Measurements from ENCODE around the gene FANCI.
"Not testable (repeated sequence)": the region's sequence is repeated elsewhere in the genome, so short reads cannot be mapped to it uniquely, and the experiment has no call there.

The FANCI gene

GRCh38 chr15:89250142-89250541 is 6.4 kb downstream of the FANCI start:
- not testable (repeated sequence) for H3K23ac ChIP-seq (ENCODE audit: low read depth, low read length, poor library complexity)
- no CpG with 5 or more reads among the region's 5 CpGs for WGBS, 2 donors (ENCODE audit: extremely low coverage in 2 of 2, insufficient read length in 2 of 2, insufficient replicate concordance in 1 of 2)

GRCh38 chr15:89277281-89277680 is 33.5 kb downstream of the FANCI start:
- H3K23ac ChIP-seq (ENCODE audit: low read depth, low read length, poor library complexity); H3K4me3 ChIP-seq (ENCODE audit: low read length in 2 of 2); H2AK5ac ChIP-seq (ENCODE audit: low read depth, low read length); H3K4me2 ChIP-seq (ENCODE audit: insufficient read depth, low read length, poor library complexity, severe bottlenecking); H2BK120ac ChIP-seq (ENCODE audit: low read depth, low read length); H3K9ac ChIP-seq (ENCODE audit: low read depth, low read length, poor library complexity); H4K91ac ChIP-seq (ENCODE audit: low read depth, low read length, poor library complexity); H3K9me3 ChIP-seq (replicated peaks in 1 of 2; ENCODE audit: control insufficient read depth in 2 of 2, insufficient read depth in 1 of 2, low read depth in 1 of 2, low read length in 2 of 2); H3K27ac ChIP-seq (replicated peaks; ENCODE audit: low read length); H2BK12ac ChIP-seq (ENCODE audit: low read length); DNase-seq (ENCODE audit: low spot score); H3K4me1 ChIP-seq (ENCODE audit: control insufficient read depth in 2 of 2, insufficient read depth in 1 of 2, low read depth in 1 of 2, low read length in 2 of 2); H3K18ac ChIP-seq (ENCODE audit: low read length); H2BK15ac ChIP-seq (ENCODE audit: low read length); H3K14ac ChIP-seq (ENCODE audit: low read length); H2BK5ac ChIP-seq (ENCODE audit: low read length); H3K27me3 ChIP-seq (ENCODE audit: control insufficient read depth in 3 of 3, insufficient read depth in 3 of 3, low read depth in 1 of 3, low read length in 3 of 3); H3K4ac ChIP-seq (ENCODE audit: low read length); H4K8ac ChIP-seq (ENCODE audit: low read depth, low read length); H2AFZ ChIP-seq (ENCODE audit: low read length); H3K79me1 ChIP-seq (ENCODE audit: low read depth, low read length): not testable (repeated sequence)
- WGBS, 2 donors (ENCODE audit: extremely low coverage in 2 of 2, insufficient read length in 2 of 2, insufficient replicate concordance in 1 of 2): no CpG with 5 or more reads among the region's 4 CpGs
- peaks cover 13 to 99% of the 10 kb centered on the region in 2 donors for H3K36me3 ChIP-seq (replicated peaks in 1 of 2; ENCODE audit: control insufficient read depth in 2 of 2, insufficient read depth in 2 of 2, low read length in 2 of 2)

More at GRCh38 chr15:89250142-89250541, 6.4 kb downstream of the FANCI start:
- H4K8ac ChIP-seq (ENCODE audit: low read depth, low read length); H2BK12ac ChIP-seq (ENCODE audit: low read length); H2BK15ac ChIP-seq (ENCODE audit: low read length); H3K18ac ChIP-seq (ENCODE audit: low read length); H3K27ac ChIP-seq (replicated peaks; ENCODE audit: low read length); H3K4me3 ChIP-seq (ENCODE audit: low read length in 2 of 2); DNase-seq (ENCODE audit: low spot score); H3K4me2 ChIP-seq (ENCODE audit: insufficient read depth, low read length, poor library complexity, severe bottlenecking); H2BK120ac ChIP-seq (ENCODE audit: low read depth, low read length); H3K27me3 ChIP-seq (ENCODE audit: control insufficient read depth in 3 of 3, insufficient read depth in 3 of 3, low read depth in 1 of 3, low read length in 3 of 3); H3K79me1 ChIP-seq (ENCODE audit: low read depth, low read length); H3K4ac ChIP-seq (ENCODE audit: low read length); H3K4me1 ChIP-seq (ENCODE audit: control insufficient read depth in 2 of 2, insufficient read depth in 1 of 2, low read depth in 1 of 2, low read length in 2 of 2); H2BK5ac ChIP-seq (ENCODE audit: low read length); H3K14ac ChIP-seq (ENCODE audit: low read length); H2AFZ ChIP-seq (ENCODE audit: low read length); H4K91ac ChIP-seq (ENCODE audit: low read depth, low read length, poor library complexity); H2AK5ac ChIP-seq (ENCODE audit: low read depth, low read length); H3K9ac ChIP-seq (ENCODE audit: low read depth, low read length, poor library complexity): not testable (repeated sequence)
- peaks cover 3 to 41% of the 10 kb centered on the region in 2 donors for H3K9me3 ChIP-seq (replicated peaks in 1 of 2; ENCODE audit: control insufficient read depth in 2 of 2, insufficient read depth in 1 of 2, low read depth in 1 of 2, low read length in 2 of 2)
- peaks cover 17 to 96% of the 10 kb centered on the region in 2 donors for H3K36me3 ChIP-seq (replicated peaks in 1 of 2; ENCODE audit: control insufficient read depth in 2 of 2, insufficient read depth in 2 of 2, low read length in 2 of 2)

- H3K4me1 ChIP-seq (ENCODE audit: control insufficient read depth in 2 of 2, insufficient read depth in 1 of 2, low read depth in 1 of 2, low read length in 2 of 2): no peaks in the 10 kb centered on the region
- H3K27ac ChIP-seq (replicated peaks; ENCODE audit: low read length): no peak overlapping the region
Observed at GRCh38 chr15:89278307-89278706, 34.5 kb downstream of the FANCI start.

GRCh38 chr15:89282631-89283030 is 38.9 kb downstream of the FANCI start:
- H3K18ac ChIP-seq (ENCODE audit: low read length): no peak overlapping the region
- H3K9ac ChIP-seq (ENCODE audit: low read depth, low read length, poor library complexity): no peak overlapping the region
- peaks cover 0 to 19% of the 10 kb centered on the region in 2 donors for H3K9me3 ChIP-seq (replicated peaks in 1 of 2; ENCODE audit: control insufficient read depth in 2 of 2, insufficient read depth in 1 of 2, low read depth in 1 of 2, low read length in 2 of 2)
- H4K91ac ChIP-seq (ENCODE audit: low read depth, low read length, poor library complexity): no peak overlapping the region
- H3K4me1 ChIP-seq (ENCODE audit: control insufficient read depth in 2 of 2, insufficient read depth in 1 of 2, low read depth in 1 of 2, low read length in 2 of 2): no peaks in the 10 kb centered on the region
- no peak overlapping the region for H2BK15ac ChIP-seq (ENCODE audit: low read length)
- no peak overlapping the region for H3K4ac ChIP-seq (ENCODE audit: low read length)
- H3K27ac ChIP-seq (replicated peaks; ENCODE audit: low read length): no peak overlapping the region
- WGBS, 2 donors (ENCODE audit: extremely low coverage in 2 of 2, insufficient read length in 2 of 2, insufficient replicate concordance in 1 of 2): no CpG with 5 or more reads among the region's 4 CpGs
- no peak overlapping the region for H2AK5ac ChIP-seq (ENCODE audit: low read depth, low read length)
- no peak overlapping the region for H2BK12ac ChIP-seq (ENCODE audit: low read length)
- H3K4me3 ChIP-seq (ENCODE audit: low read length in 2 of 2): no peak overlapping the region
- no peak overlapping the region for H4K8ac ChIP-seq (ENCODE audit: low read depth, low read length)
- H3K23ac ChIP-seq (ENCODE audit: low read depth, low read length, poor library complexity): no peak overlapping the region
- H3K79me1 ChIP-seq (ENCODE audit: low read depth, low read length): no peaks in the 10 kb centered on the region
- H2BK120ac ChIP-seq (ENCODE audit: low read depth, low read length): no peak overlapping the region
- H3K36me3 ChIP-seq (replicated peaks in 1 of 2; ENCODE audit: control insufficient read depth in 2 of 2, insufficient read depth in 2 of 2, low read length in 2 of 2): peaks cover 27 to 98% of the 10 kb centered on the region in 2 donors
- no peak overlapping the region for H3K14ac ChIP-seq (ENCODE audit: low read length)
- DNase-seq (ENCODE audit: low spot score): no peak
- no peak overlapping the region for H3K4me2 ChIP-seq (ENCODE audit: insufficient read depth, low read length, poor library complexity, severe bottlenecking)
- H2AFZ ChIP-seq (ENCODE audit: low read length): no peak overlapping the region
- H3K27me3 ChIP-seq (ENCODE audit: control insufficient read depth in 3 of 3, insufficient read depth in 3 of 3, low read depth in 1 of 3, low read length in 3 of 3): no peaks in the 10 kb centered on the region
- H2BK5ac ChIP-seq (ENCODE audit: low read length): no peak overlapping the region

More at GRCh38 chr15:89278307-89278706, 34.5 kb downstream of the FANCI start:
- H3K9ac ChIP-seq (ENCODE audit: low read depth, low read length, poor library complexity): no peak overlapping the region
- H2BK5ac ChIP-seq (ENCODE audit: low read length): no peak overlapping the region
- no peak overlapping the region for H2AK5ac ChIP-seq (ENCODE audit: low read depth, low read length)
- no peak overlapping the region for H3K4ac ChIP-seq (ENCODE audit: low read length)
- no peak overlapping the region for H3K4me3 ChIP-seq (ENCODE audit: low read length in 2 of 2)
- no peak overlapping the region for H2BK15ac ChIP-seq (ENCODE audit: low read length)
- H2AFZ ChIP-seq (ENCODE audit: low read length): no peak overlapping the region
- no peak overlapping the region for H3K18ac ChIP-seq (ENCODE audit: low read length)
- no CpG with 5 or more reads among the region's 1 CpG for WGBS, 2 donors (ENCODE audit: extremely low coverage in 2 of 2, insufficient read length in 2 of 2, insufficient replicate concordance in 1 of 2)
- H3K27me3 ChIP-seq (ENCODE audit: control insufficient read depth in 3 of 3, insufficient read depth in 3 of 3, low read depth in 1 of 3, low read length in 3 of 3): no peaks in the 10 kb centered on the region
- H3K36me3 ChIP-seq (replicated peaks in 1 of 2; ENCODE audit: control insufficient read depth in 2 of 2, insufficient read depth in 2 of 2, low read length in 2 of 2): peaks cover 17 to 99% of the 10 kb centered on the region in 2 donors
- H4K8ac ChIP-seq (ENCODE audit: low read depth, low read length): no peak overlapping the region
- no peak for DNase-seq (ENCODE audit: low spot score)
- no peak overlapping the region for H3K4me2 ChIP-seq (ENCODE audit: insufficient read depth, low read length, poor library complexity, severe bottlenecking)
- no peak overlapping the region for H2BK120ac ChIP-seq (ENCODE audit: low read depth, low read length)
- no peak overlapping the region for H3K23ac ChIP-seq (ENCODE audit: low read depth, low read length, poor library complexity)
- no peaks in the 10 kb centered on the region for H3K9me3 ChIP-seq (replicated peaks in 1 of 2; ENCODE audit: control insufficient read depth in 2 of 2, insufficient read depth in 1 of 2, low read depth in 1 of 2, low read length in 2 of 2)
- H3K79me1 ChIP-seq (ENCODE audit: low read depth, low read length): no peaks in the 10 kb centered on the region
- no peak overlapping the region for H2BK12ac ChIP-seq (ENCODE audit: low read length)
- H3K14ac ChIP-seq (ENCODE audit: low read length): no peak overlapping the region
- no peak overlapping the region for H4K91ac ChIP-seq (ENCODE audit: low read depth, low read length, poor library complexity)
